ENCODE results near the gene SNX22. TPM values are rescaled to one million over a fixed set of nuclear protein-coding genes. Genes with fewer than 3 reads are reported as not detected.

SNX22 gene
- total and polyA plus RNA-seq, 7 donors = 0.06 to 0.31 (median 0.17) TPM

GRCh38 chr15:64191971-64192830, 40.7 kb downstream of the SNX22 start:
- Histone ChIP-seq H3K4me1 (no peaks in the 10 kb centered on the region), H3K27ac (no peak overlapping the region), H3K27me3 (ENCODE audit: insufficient read depth in 3 of 3, low read length in 2 of 3) (no peaks in the 10 kb centered on the region), H3K9me3 (no peaks in the 10 kb centered on the region), H3K4me3 (no peak overlapping the region), H3K36me3 (ENCODE audit: insufficient read depth in 1 of 2, low read depth in 1 of 2) (peaks cover 6 to 33% of the 10 kb centered on the region in 2 donors)
- TF ChIP-seq CTCF (IDR thresholded peaks at IDR 0.05) = no peak
- no peak for DNase-seq
- WGBS, 3 donors = 96 to 97% (median 97%) methylated on average over 5 of the region's 5 CpGs
- intact Hi-C loops (cut with DNase I) = no loop called here
- ATAC-seq = no peak

GRCh38 chr15:64193971-64194370, 42.4 kb downstream of the SNX22 start:
- DNase-seq = no peak
- peaks cover 6 to 22% of the 10 kb centered on the region in 2 donors for H3K36me3 ChIP-seq (ENCODE audit: insufficient read depth in 1 of 2, low read depth in 1 of 2)
- H3K4me3 ChIP-seq = no peak overlapping the region
- no peaks in the 10 kb centered on the region for H3K4me1 ChIP-seq
- ATAC-seq = no peak
- H3K27me3 ChIP-seq (ENCODE audit: insufficient read depth in 3 of 3, low read length in 2 of 3) = no peaks in the 10 kb centered on the region
- no peaks in the 10 kb centered on the region for H3K9me3 ChIP-seq
- WGBS, 3 donors = 92 to 93% (median 93%) methylated on average over 6 of the region's 6 CpGs
- TF ChIP-seq CTCF (IDR thresholded peaks at IDR 0.05) = no peak
- H3K27ac ChIP-seq = no peak overlapping the region
- intact Hi-C loops (cut with DNase I) = no loop called here

GRCh38 chr15:64197425-64197824, 45.9 kb downstream of the SNX22 start:
- 79 to 93% (median 87%) methylated on average over 1 of the region's 1 CpG for WGBS, 3 donors
- Histone ChIP-seq H3K27me3 (ENCODE audit: insufficient read depth in 3 of 3, low read length in 2 of 3) (no peaks in the 10 kb centered on the region), H3K9me3 (no peaks in the 10 kb centered on the region), H3K4me1 (no peaks in the 10 kb centered on the region), H3K36me3 (ENCODE audit: insufficient read depth in 1 of 2, low read depth in 1 of 2) (peaks cover 6 to 44% of the 10 kb centered on the region in 2 donors), H3K4me3 (no peak overlapping the region), H3K27ac (no peak overlapping the region)
- DNase-seq (no peak), ATAC-seq (no peak)
- no peak for TF ChIP-seq CTCF (IDR thresholded peaks at IDR 0.05)
- intact Hi-C loops (cut with DNase I) = no loop called here

- H3K36me3 ChIP-seq (ENCODE audit: insufficient read depth in 1 of 2, low read depth in 1 of 2) = peaks cover 0 to 54% of the 10 kb centered on the region in 2 donors
- no peaks in the 10 kb centered on the region for H3K27me3 ChIP-seq (ENCODE audit: insufficient read depth in 3 of 3, low read length in 2 of 3)
- no peaks in the 10 kb centered on the region for H3K4me1 ChIP-seq
- H3K9me3 ChIP-seq = no peaks in the 10 kb centered on the region
- H3K4me3 ChIP-seq = no peak overlapping the region
- no peak for ATAC-seq
- no peak overlapping the region for H3K27ac ChIP-seq
- intact Hi-C loops (cut with DNase I) = loop anchor here in 1 of 2 donors (5.0 kb wide), 2 partner anchors 152 to 477 kb away; partner anchors contain the start of gene CSNK1G1
- DNase-seq = no peak
- no peak for TF ChIP-seq CTCF (IDR thresholded peaks at IDR 0.05)
Measured at GRCh38 chr15:64205202-64205601, 53.7 kb downstream of the SNX22 start.

Other genes starting within 250 kb of the SNX22 start
- gene DAPK2, start 105.2 kb upstream of the SNX22 start, total RNA-seq = 10 to 100 TPM; 44.3 to 65.6 (median 54.6) TPM
- 10 to 100 TPM in 2 of 3 donors, 1 to 10 TPM in 1; 3.7 to 41.1 (median 13.4) TPM for gene DAPK2, start 105.2 kb upstream of the SNX22 start, polyA plus RNA-seq
- gene CIAO2A, start 57.9 kb upstream of the SNX22 start, total RNA-seq = 10 to 100 TPM; 24.0 to 80.8 (median 34.5) TPM
- 100 to 1,000 TPM in 1 of 3 donors, 10 to 100 TPM in 2; 73.5 to 109 (median 79.2) TPM for gene CIAO2A, start 57.9 kb upstream of the SNX22 start, polyA plus RNA-seq
- gene SNX1, start 55.7 kb upstream of the SNX22 start, total RNA-seq = 100 to 1,000 TPM in 1 of 4 donors, 10 to 100 TPM in 3; 36.4 to 102 (median 49.3) TPM
- gene SNX1, start 55.7 kb upstream of the SNX22 start, polyA plus RNA-seq = 10 to 100 TPM; 59.6 to 64.4 (median 63.2) TPM
- 10 to 100 TPM; 40.8 to 61.1 (median 50.1) TPM for gene PPIB, start 11.3 kb downstream of the SNX22 start, total RNA-seq
- gene PPIB, start 11.3 kb downstream of the SNX22 start, polyA plus RNA-seq = 100 to 1,000 TPM in 1 of 3 donors, 10 to 100 TPM in 2; 38.0 to 160 (median 79.6) TPM
- gene CSNK1G1, start 204.4 kb downstream of the SNX22 start, total RNA-seq = 1 to 10 TPM; 7.1 to 9.6 (median 7.8) TPM
- 1 to 10 TPM; 1.9 to 6.4 (median 5.5) TPM for gene CSNK1G1, start 204.4 kb downstream of the SNX22 start, polyA plus RNA-seq
- gene PCLAF, start 229.7 kb downstream of the SNX22 start, total RNA-seq = under 1 TPM in 3 of 4 donors, not detected in 1; 0.15 to 0.37 (median 0.24) TPM
- gene PCLAF, start 229.7 kb downstream of the SNX22 start, polyA plus RNA-seq = under 1 TPM in 2 of 3 donors, not detected in 1; 0.42 TPM
- 10 to 100 TPM in 2 of 4 donors, 1 to 10 TPM in 2; 6.3 to 11.9 (median 9.0) TPM for gene TRIP4, start 236.1 kb downstream of the SNX22 start, total RNA-seq
- 10 to 100 TPM in 2 of 3 donors, 1 to 10 TPM in 1; 8.3 to 16.6 (median 10.4) TPM for gene TRIP4, start 236.1 kb downstream of the SNX22 start, polyA plus RNA-seq

Measured in psoas muscle (tissue), 8 donors.